ENCODE measurements around the gene TMC1.

TMC1 gene

DNA sequence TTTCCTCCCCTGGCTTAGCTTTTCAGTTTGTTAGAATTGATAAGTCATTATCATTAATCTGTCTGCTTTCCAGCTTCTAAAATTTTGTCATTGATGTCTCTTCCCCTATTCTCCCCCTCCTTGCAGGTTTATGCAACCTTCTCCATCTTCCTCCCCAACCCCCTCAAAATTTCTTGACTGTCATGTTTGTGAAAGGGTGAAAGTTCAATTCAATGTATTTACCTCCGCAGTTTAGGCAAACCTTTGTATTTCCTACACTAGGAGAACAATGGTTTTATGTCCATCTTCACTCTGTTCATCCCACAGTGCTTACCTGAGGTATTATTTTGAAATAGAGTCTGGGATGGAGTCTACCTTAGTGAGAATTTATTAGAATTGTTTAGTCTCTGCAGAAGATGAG, 313.6 kb downstream of the TMC1 start:
- no peak overlapping the region for H3K4me3 ChIP-seq (ENCODE audit: low read depth, low read length)
- H3K27ac ChIP-seq (ENCODE audit: extremely low read depth, low read depth, low read length) = no peak overlapping the region
- no peaks in the 10 kb centered on the region for H3K36me3 ChIP-seq (ENCODE audit: control insufficient read depth in 2 of 2, insufficient read depth in 1 of 2, low read length in 2 of 2)
- TF ChIP-seq, protein P1, sequence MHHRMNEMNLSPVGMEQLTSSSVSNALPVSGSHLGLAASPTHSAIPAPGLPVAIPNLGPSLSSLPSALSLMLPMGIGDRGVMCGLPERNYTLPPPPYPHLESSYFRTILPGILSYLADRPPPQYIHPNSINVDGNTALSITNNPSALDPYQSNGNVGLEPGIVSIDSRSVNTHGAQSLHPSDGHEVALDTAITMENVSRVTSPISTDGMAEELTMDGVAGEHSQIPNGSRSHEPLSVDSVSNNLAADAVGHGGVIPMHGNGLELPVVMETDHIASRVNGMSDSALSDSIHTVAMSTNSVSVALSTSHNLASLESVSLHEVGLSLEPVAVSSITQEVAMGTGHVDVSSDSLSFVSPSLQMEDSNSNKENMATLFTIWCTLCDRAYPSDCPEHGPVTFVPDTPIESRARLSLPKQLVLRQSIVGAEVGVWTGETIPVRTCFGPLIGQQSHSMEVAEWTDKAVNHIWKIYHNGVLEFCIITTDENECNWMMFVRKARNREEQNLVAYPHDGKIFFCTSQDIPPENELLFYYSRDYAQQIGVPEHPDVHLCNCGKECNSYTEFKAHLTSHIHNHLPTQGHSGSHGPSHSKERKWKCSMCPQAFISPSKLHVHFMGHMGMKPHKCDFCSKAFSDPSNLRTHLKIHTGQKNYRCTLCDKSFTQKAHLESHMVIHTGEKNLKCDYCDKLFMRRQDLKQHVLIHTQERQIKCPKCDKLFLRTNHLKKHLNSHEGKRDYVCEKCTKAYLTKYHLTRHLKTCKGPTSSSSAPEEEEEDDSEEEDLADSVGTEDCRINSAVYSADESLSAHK (tag by site-specific recombination; IDR thresholded peaks at IDR 0.05) = no peak
- H3K9me3 ChIP-seq (ENCODE audit: control insufficient read depth, insufficient read depth, low read depth, low read length) = no peaks in the 10 kb centered on the region
- no peaks in the 10 kb centered on the region for H3K4me1 ChIP-seq (ENCODE audit: control insufficient read depth, insufficient read depth, low read length)
- CTCF ChIA-PET = interaction anchor here (1.0 kb wide), 1 partner anchor 9 kb away, joined by 3 read pairs; no protein-coding TSS in a partner anchor
- POLR2A ChIA-PET = no interaction called here

DNA sequence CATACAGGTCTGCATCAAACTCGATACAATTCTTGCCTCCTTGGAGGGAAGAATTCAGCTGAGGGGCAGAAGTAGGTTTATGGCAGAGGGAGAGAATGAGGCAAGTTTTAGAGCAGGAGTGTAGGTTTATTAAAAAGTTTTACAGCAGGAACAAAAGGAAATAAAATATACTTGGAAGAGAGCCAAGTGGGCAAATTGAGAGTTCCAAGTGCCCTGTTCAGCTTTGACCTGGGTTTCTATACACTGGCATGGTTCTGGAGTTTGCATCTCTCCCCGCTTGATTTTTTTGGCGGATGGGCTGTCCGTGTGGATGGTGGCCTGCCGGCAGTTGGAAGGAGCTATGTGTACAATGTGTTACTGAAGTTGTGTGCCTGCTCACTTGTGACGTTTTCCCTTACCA, 315.4 kb downstream of the TMC1 start:
- H3K4me1 ChIP-seq (ENCODE audit: control insufficient read depth, insufficient read depth, low read length) = no peaks in the 10 kb centered on the region
- TF ChIP-seq, protein P2, sequence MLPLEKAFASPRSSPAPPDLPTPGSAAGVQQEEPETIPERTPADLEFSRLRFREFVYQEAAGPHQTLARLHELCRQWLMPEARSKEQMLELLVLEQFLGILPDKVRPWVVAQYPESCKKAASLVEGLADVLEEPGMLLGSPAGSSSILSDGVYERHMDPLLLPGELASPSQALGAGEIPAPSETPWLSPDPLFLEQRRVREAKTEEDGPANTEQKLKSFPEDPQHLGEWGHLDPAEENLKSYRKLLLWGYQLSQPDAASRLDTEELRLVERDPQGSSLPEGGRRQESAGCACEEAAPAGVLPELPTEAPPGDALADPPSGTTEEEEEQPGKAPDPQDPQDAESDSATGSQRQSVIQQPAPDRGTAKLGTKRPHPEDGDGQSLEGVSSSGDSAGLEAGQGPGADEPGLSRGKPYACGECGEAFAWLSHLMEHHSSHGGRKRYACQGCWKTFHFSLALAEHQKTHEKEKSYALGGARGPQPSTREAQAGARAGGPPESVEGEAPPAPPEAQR (tag by site-specific recombination; IDR thresholded peaks at IDR 0.05) = no peak
- TF ChIP-seq ZNF792 (tag by site-specific recombination; IDR thresholded peaks at IDR 0.05) (no peak), ZNF530 (tag by site-specific recombination; IDR thresholded peaks at IDR 0.05; ENCODE audit: low read depth) (no peak), ZNF529 (tag by site-specific recombination; IDR thresholded peaks at IDR 0.05; ENCODE audit: insufficient replicate concordance) (no peak), ZNF654 (tag by site-specific recombination; IDR thresholded peaks at IDR 0.05; ENCODE audit: low read depth) (no peak), ZNF660 (tag by site-specific recombination; IDR thresholded peaks at IDR 0.05) (no peak), ZNF555 (tag by site-specific recombination; conservative IDR thresholded peaks at IDR 0.05) (no peak), KLF1 (tag by site-specific recombination; IDR thresholded peaks at IDR 0.05) (no peak), ZFP3 (tag by site-specific recombination; IDR thresholded peaks at IDR 0.05; ENCODE audit: low read depth) (no peak)
- TF ChIP-seq, protein P3, sequence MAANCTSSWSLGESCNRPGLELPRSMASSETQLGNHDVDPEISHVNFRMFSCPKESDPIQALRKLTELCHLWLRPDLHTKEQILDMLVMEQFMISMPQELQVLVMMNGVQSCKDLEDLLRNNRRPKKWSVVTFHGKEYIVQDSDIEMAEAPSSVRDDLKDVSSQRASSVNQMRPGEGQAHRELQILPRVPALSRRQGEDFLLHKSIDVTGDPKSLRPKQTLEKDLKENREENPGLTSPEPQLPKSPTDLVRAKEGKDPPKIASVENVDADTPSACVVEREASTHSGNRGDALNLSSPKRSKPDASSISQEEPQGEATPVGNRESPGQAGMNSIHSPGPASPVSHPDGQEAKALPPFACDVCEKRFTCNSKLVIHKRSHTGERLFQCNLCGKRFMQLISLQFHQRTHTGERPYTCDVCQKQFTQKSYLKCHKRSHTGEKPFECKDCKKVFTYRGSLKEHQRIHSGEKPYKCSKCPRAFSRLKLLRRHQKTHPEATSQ (tag by site-specific recombination; IDR thresholded peaks at IDR 0.05) = no peak
- TF ChIP-seq, protein P4, sequence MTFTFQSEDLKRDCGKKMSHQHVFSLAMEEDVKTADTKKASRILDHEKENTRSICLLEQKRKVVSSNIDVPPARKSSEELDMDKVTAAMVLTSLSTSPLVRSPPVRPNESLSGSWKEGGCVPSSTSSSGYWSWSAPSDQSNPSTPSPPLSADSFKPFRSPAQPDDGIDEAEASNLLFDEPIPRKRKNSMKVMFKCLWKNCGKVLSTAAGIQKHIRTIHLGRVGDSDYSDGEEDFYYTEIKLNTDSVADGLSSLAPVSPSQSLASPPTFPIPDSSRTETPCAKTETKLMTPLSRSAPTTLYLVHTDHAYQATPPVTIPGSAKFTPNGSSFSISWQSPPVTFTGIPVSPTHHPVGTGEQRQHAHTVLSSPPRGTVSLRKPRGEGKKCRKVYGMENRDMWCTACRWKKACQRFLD (tag by site-specific recombination; IDR thresholded peaks at IDR 0.05) = no peak
- TF ChIP-seq, protein P5, sequence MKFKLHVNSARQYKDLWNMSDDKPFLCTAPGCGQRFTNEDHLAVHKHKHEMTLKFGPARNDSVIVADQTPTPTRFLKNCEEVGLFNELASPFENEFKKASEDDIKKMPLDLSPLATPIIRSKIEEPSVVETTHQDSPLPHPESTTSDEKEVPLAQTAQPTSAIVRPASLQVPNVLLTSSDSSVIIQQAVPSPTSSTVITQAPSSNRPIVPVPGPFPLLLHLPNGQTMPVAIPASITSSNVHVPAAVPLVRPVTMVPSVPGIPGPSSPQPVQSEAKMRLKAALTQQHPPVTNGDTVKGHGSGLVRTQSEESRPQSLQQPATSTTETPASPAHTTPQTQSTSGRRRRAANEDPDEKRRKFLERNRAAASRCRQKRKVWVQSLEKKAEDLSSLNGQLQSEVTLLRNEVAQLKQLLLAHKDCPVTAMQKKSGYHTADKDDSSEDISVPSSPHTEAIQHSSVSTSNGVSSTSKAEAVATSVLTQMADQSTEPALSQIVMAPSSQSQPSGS (tag by site-specific recombination; IDR thresholded peaks at IDR 0.05; ENCODE audit: low read depth) = no peak
- POLR2A ChIA-PET = no interaction called here
- H3K9me3 ChIP-seq (ENCODE audit: control insufficient read depth, insufficient read depth, low read depth, low read length) = no peaks in the 10 kb centered on the region
- CTCF ChIA-PET = interaction anchor here (0.6 kb wide), 1 partner anchor 52 kb away, joined by 3 read pairs; no protein-coding TSS in a partner anchor
- no peak overlapping the region for H3K4me3 ChIP-seq (ENCODE audit: low read depth, low read length)
- H3K36me3 ChIP-seq (ENCODE audit: control insufficient read depth in 2 of 2, insufficient read depth in 1 of 2, low read length in 2 of 2) = no peaks in the 10 kb centered on the region
- no peak overlapping the region for H3K27ac ChIP-seq (ENCODE audit: extremely low read depth, low read depth, low read length)

DNA sequence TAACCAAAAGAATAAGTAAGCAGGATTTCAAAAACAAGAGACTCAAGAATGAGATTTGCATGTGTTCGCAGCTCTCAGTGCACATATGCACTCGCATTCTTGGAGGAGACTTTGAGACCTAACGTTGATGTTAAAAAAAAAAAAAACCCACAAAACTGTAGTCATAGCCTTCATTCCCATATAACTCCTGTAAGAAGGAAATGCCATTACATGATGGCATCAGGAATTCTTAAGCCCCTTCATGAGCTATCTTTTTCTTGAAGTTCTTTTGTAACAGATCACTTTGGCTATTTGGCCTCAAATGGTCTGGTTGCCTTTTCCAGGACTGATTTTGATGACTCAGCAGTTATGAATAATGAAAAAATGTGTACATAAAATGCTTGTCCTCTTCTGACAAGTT, 317.7 kb downstream of the TMC1 start:
- no peaks in the 10 kb centered on the region for H3K4me1 ChIP-seq (ENCODE audit: control insufficient read depth, insufficient read depth, low read length)
- H3K9me3 ChIP-seq (ENCODE audit: control insufficient read depth, insufficient read depth, low read depth, low read length) = no peaks in the 10 kb centered on the region
- H3K27ac ChIP-seq (ENCODE audit: extremely low read depth, low read depth, low read length) = no peak overlapping the region
- H3K4me3 ChIP-seq (ENCODE audit: low read depth, low read length) = no peak overlapping the region
- no peaks in the 10 kb centered on the region for H3K36me3 ChIP-seq (ENCODE audit: control insufficient read depth in 2 of 2, insufficient read depth in 1 of 2, low read length in 2 of 2)
- ChIA-PET CTCF (interaction anchor here (0.6 to 1.2 kb wide), 6 partner anchors 16 to 267 kb away, joined by 3 to 6 read pairs (median 3); no protein-coding TSS in a partner anchor), POLR2A (no interaction called here)
- TF ChIP-seq ZNF302 (tag by site-specific recombination; IDR thresholded peaks at IDR 0.05; ENCODE audit: low read depth) = no peak
- no peak for TF ChIP-seq ZNF19 (tag by site-specific recombination; IDR thresholded peaks at IDR 0.05; ENCODE audit: low read depth)
- no peak for TF ChIP-seq ZNF548 (tag by site-specific recombination; IDR thresholded peaks at IDR 0.05)
- TF ChIP-seq ZNF426 (tag by site-specific recombination; IDR thresholded peaks at IDR 0.05) = no peak
- no peak for TF ChIP-seq ZNF830 (tag by site-specific recombination; IDR thresholded peaks at IDR 0.05; ENCODE audit: low read depth)
- TF ChIP-seq ZNF596 (tag by site-specific recombination; IDR thresholded peaks at IDR 0.05) = no peak
- no peak for TF ChIP-seq SP7 (tag by site-specific recombination; IDR thresholded peaks at IDR 0.05)
- TF ChIP-seq ZXDB (tag by site-specific recombination; IDR thresholded peaks at IDR 0.05) = no peak
- TF ChIP-seq ZNF391 (tag by site-specific recombination; IDR thresholded peaks at IDR 0.05; ENCODE audit: borderline replicate concordance, low read depth) = no peak
- TF ChIP-seq, protein P3 (tag by site-specific recombination; IDR thresholded peaks at IDR 0.05) = no peak
